ENCODE data around the gene KY.

The KY gene

DNA sequence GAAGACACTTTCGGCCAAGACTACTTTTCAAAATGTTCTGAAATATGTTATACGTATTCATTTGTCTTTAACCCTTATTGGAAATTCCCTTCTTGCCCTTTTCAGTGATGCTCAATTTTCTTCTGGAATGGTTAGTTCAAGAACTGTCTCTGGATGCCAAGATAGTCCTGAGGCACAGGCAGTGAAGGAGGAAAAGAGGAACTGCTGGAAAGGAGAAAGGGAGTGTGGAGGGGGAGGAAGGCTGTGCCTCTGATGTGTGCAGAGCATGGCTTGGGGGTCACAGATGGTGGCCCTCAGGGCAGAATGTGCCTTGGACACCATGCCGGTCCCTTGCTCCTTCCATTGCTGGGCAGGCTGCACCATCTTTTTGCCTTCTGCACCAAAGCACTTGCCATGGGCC is 91.2 kb downstream of the KY start:
- no peak for DNase-seq (ENCODE audit: low read depth in 2 of 3, low spot score in 2 of 3)
